Umbilical cord (tissue), 2 donors: Measurements from ENCODE around the gene RPL19. TPM values are rescaled to one million over a fixed set of nuclear protein-coding genes. Genes with fewer than 3 reads are reported as not detected.

Experiments
- DNase-seq: peaks from one replicate; pipeline ENCODE4 v3.0.0-alpha.2; 2015; ENCODE audit warnings: low spot score
- total RNA-seq: library from RNA; depleted of rRNA; stranded (reverse); fragments of >200 nt; gene quantifications from one replicate; pipeline ENCODE4 v1.2.3, GENCODE V29; 2014; ENCODE audit warnings: low replicate concordance; ENCODE audit not compliant: insufficient read depth

RPL19 gene
- total RNA-seq, 1 donor from 2014 or later: 1,371 TPM

DNA sequence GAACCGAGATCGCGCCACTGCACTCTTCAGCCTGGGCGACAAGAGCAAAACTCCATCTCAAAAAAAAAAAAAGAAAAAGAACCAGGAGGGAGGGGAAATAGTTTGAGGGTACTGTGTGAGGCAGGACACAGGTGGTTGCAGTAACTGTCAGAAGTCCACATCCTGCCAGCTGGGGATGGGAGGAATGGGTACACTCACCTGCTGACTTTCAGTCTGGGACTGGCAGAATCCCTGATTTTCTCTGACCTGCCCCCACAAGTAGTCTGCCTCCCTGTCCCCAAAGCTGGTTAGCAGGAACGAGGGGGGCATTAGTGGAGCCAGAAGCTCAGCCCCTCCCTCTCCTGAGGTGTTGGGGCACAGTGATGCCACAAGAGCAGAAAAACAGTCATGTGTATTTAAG, 27.0 kb upstream of the RPL19 start:
- no peak for DNase-seq

DNA sequence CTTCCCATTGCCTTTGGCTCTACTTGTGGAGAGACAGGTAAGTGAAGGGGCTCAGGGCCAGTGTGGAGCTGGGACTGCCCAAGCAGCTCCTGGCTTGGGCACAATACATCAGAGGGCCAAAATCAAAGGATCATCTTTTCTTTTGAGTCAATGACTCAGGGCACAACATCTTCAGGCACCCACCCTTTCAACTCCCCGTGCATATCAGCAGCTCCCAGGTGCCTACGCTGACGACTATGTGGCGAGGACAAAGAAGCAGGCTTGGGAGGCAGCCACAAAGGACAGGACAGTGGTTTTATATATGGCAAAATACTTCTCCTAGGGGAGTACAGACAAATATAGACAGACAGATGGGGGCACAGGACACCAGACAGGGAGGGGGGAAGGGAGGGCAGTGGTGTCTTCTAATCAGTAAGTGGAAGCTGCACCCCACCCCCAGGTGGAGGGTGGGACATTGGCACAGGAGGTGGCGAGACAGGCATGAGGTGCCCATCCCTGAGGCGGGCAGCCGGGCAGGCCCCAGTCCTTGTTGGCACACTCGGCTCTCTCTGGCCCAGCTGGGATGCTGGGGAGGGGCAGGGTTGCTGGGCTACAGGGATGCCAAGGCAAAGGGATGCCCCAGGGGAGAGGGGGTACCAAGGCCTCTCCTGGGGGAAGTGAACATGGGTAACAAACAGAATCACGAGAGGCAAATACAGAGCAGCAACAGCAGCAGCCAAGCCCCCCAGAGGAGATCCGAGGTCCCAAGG, 26.4 kb upstream of the RPL19 start:
- no peak for DNase-seq

- DNase-seq: peak; percentile 71
Observed at GRCh38 chr17:39174920-39175694, 25.0 kb upstream of the RPL19 start.

- DNase-seq: no peak
Observed at GRCh38 chr17:39175695-39176093, 24.4 kb upstream of the RPL19 start.

GRCh38 chr17:39177256-39177655, 22.8 kb upstream of the RPL19 start:
- peak; percentile 45 for DNase-seq

GRCh38 chr17:39178536-39178935, 21.5 kb upstream of the RPL19 start:
- no peak for DNase-seq

DNA sequence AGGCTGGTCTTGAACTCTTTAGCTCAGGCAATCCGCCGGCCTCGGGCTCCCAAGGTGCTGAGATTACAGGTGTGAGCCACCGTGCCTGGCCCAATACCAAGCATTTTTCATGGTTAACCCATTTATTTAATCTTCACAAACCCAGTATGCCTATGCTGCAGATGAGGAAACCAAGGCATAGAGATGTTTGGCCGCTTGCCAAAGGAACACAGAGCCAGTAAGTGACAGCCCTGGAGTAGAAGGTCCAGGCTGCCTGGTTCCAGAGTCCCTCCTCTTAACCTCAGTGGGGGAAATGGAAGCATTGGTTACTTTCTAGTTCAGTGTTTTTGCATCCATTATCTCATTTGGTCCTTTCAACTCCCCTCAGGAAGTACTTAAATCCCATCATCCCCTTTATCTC, 18.8 kb upstream of the RPL19 start:
- DNase-seq: no peak

DNA sequence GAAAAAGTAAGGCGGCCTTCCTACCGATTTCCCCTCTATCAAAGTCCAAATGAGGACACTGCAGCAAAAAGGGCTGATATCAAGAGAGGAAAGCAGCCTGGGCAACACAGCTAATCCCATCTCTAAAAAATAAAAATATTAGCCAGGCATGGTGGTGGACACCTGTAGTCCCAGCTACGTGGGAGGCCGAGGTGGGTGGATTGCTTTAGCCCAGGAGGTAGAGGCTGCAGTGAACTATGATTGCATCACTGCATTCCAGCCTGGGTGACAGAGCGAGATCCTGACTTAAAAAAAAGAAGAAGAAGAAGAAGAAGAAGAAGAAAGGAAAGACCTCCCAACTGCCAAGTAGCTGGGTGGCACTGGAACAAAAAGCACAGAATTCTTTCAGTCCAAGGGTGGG, 17.0 kb upstream of the RPL19 start:
- no peak for DNase-seq

DNA sequence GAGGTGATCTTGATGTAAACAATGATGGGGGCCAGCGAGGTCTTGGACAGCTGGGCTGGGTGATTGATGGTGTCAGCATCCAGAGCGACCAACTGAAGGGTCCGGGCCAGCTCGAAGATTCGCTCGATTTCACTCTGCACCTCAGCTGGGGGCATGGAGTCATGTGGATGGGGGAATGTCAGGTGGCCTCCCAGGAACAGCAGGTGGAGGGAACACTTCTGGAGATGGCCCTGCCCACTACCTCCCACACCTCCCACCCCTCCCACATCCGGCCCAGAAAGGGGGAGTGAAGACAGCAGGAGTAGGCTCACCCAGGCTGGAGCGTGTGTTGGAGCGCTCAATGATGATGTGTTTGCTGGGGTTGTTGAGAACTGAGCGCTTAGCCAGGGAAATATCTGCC, 16.4 kb upstream of the RPL19 start:
- DNase-seq: no peak

DNA sequence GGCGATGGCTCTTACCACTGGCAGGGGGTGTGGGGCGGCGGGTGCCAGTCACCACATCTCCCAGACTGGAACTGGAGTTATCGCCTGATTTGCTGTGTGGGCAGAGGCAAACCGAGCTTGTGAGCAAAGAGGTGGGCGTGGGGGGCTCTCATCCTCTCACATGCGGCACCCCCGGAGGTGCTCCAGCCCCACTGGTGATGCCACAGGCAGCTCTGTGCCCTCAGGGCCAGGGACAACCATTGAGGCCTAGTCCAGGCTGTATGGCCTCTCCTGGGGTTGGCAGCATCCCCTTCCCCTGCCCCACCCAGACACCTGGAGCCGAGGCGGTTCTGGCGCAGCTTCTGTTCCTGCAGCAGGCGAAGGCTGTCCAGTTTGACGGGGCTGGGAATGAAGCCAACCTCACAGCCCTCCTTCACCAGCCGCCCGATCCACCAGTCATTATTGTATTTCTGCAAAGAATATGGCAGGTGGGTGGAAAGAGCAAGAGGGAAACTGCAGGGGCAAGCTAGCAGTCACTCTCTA, 13.5 kb upstream of the RPL19 start:
- DNase-seq: no peak

DNA sequence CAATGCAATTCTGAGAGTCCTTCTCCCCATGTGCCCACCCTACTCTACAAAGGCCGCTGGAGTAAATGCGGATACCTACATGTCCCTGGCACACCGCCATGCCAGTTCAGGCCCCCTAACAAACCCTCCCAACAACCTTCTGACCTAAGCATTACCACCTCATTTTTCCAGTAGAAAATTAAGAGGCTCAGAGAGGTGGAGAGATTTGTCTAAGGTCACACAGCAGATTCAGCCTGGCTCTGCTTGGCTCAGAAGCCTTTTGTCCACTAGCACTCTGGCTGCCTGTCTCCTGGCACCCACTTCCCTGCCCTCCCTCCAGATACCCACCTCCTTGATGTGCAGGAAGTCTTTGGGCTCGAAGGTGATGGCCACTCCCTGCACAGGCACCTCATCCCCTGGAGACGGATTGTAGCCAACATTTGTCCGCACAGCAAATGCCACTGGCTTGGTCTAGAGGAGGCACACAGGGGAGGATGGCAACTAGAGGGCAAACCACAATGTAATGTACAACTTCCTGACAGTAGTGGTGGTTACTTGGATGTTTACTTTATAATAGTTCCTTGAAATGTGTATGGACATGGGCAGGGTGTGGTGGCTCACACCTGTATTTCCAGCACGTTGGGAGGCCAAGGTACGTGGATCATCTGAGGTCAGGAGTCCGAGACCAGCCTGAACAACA, 12.8 kb upstream of the RPL19 start:
- DNase-seq: no peak

- no peak for DNase-seq
Observed at GRCh38 chr17:39191750-39192510, 8.2 kb upstream of the RPL19 start.

DNA sequence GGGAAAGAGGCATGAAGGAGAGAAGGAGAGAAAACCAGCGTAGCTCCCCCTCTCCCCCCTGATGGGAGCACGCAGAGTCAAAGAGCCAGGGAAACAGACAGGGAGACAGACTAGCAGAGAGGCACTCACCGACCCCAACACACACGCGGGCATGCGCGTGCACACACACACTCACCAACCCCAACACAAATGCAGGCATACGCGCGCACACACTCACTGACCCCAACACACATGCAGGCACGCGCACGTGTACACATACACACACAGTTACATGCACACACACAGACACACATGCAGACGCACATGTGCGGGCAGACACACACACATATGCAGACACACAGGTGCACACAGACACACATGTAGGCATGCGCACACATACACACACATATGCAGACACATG, 7.2 kb upstream of the RPL19 start:
- no peak for DNase-seq

DNA sequence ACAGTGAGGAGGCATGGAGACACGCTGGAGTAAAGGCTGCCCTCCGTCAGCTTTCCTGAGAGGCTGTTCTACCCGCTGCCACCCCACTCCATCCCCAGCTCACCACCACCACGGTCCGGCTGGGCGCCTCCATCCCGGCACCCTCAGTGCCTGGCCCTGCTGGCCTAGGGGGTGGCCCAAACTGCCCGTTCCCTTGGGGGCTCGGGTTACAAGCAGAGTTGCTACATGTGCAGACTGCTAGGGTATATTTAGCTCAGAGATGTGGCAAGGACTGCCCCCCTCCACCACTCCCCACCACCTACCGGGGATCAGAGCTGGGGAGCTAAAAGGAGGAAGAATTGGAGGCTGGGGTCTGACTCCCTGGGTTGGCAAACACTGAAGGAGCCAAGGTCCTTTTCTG, 6.7 kb upstream of the RPL19 start:
- DNase-seq: no peak

GRCh38 chr17:39194089-39194984, 5.7 kb upstream of the RPL19 start:
- DNase-seq: peak; percentile 55

- no peak for DNase-seq
Observed at GRCh38 chr17:39194985-39195524, 5.0 kb upstream of the RPL19 start.

- peak; percentile 36 for DNase-seq
Observed at GRCh38 chr17:39195568-39196160, 4.4 kb upstream of the RPL19 start.

DNA sequence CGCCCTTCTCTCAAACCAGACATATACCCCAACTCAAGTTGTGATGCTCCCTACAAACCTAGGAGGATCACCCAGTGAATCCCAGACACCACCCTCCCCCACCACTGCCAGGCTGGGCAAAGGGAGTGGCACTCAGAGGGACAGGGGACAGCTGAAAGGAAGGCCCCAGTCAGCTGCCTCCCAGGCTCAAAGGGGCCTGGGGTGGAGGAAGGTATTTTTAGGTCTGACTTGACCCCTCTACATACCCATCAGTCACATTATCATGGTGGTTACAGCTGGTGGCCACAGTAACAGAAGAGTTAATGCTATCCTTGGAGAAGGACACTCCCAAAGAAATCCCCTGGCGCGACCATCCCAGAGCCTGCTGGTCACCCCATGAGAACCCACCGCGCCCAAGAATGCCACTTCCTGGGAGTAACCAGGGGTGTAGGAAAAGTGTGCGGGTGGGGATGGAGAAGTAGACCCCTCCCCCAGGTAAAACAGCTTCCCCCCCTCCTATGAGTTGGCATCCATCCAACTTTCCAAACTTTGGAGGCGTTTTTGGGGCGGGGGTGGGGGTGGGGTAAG, 3.8 kb upstream of the RPL19 start:
- no peak for DNase-seq

DNA sequence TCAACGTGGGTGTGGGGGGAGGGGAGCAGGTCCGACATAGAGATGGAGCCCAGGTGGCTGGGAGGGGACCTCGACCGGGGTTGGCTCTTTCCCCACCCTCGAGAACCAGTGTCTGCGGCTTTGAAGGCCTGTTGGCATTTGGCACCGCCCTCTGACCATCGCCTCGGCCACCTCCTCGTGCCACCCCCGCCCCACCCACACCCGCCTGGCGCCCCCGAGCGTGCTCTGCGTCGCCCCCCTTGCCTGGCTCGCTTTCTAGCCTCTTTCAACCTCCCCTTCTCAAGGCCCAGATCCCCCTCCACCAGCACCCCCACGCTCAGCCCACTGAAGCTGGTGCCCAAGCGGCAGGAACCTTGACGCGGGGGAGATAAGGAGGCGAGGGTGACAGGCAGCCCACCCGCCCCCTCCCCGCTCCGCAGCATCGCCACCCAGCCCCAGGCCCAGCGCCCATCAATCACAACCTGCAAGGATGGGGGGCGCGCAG, 3.2 kb upstream of the RPL19 start:
- peak; percentile 55 for DNase-seq
